NCI-H1092 (cell line): ENCODE data around the gene C4orf50.

ENCODE experiments used
- DNase-seq: peaks from one replicate; lab custom pipeline; 2025; lab: John Stamatoyannopoulos, UW

C4orf50 gene

DNA sequence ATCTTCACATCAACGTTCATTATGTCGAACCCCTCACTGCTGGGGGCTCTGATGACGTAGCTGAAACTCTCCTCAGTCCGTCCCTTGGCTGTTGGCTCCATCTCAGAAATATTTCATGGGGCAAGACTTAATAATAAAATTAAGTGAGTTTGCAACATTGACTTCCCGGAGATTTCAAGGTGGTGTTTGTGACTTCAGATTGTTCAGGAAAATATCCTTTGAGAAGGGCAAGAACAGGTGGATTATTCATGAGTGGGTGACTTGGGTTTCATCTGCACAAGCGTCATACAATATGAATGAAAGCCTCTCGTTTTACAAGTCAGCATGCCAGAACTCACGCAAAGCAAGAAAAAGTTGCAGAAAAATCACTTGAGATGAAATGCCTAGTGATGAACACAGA, at the start of gene C4orf50:
Gene C4orf50, minus strand, starts transcription at position 101 of the 400 bp plus-strand sequence.
- DNase-seq = no peak

DNA sequence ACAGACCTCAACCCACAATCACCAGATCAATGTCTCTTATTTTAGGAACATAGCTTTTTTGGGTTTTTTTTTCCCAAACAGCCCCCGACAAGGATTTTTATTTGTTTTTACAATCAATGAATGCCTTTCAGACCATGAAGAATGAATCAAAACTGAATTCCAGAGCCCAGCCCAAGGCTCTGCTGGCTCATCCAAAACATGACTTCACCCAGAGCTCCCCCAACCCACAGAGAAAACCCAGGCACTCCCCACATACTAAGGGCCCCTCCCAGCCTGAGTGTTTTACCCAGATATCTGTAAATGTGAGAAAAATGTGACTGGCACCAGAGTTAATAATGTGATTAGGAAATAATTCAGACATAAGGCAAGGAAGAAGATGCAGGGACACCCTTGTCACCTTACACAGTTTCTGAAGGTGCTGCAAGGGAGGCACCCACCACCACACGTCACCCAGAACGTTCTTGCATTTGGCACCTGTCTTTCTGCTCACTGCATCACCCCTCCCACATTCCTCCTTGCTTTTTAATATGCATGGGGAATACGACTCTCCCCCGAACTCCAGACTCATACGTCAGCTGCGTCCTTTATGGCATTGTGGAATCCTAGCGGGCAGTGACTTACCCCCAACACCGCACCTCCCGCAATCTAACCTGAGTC, 47.8 kb upstream of the C4orf50 start:
- DNase-seq = no peak

DNA sequence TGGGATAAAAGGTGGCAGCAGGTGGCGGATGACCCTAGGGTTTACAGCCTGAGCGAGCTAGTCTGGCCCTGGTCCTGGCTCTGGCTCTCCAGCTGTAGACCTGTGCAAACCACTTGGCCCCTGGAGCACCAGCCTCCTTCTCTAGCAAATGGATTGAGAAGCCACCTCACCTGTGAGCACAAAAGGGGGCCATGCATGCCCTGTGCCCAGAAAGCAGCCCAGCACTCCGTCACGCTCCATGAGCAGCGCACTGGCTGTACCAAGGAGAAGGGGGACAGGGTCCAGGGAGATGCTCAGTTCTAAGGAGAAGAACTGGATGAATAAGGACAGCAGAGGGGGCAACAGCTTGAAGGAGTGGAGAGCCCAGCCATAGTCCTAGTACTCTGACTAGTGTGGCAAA, 46.9 kb upstream of the C4orf50 start:
- DNase-seq = no peak

DNA sequence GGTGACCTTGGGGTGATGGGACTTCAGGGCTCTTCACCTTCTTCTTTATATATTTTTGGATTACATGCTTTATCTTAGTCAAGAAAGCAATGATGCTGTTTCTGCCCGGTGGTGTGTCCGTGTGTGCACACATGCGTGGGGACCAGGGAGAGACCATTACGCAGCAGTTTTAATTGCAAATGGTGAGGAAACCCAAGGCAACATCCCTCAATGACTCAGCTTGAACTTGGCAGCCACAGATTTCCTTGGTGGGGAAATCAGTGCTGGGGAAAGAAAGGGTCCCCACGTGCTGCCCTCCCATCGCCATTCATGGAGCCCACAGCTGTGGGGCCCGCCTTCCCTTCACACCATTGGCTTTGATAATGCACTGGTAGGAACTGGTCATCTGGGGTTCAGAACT, 46.2 kb upstream of the C4orf50 start:
- no peak for DNase-seq

DNA sequence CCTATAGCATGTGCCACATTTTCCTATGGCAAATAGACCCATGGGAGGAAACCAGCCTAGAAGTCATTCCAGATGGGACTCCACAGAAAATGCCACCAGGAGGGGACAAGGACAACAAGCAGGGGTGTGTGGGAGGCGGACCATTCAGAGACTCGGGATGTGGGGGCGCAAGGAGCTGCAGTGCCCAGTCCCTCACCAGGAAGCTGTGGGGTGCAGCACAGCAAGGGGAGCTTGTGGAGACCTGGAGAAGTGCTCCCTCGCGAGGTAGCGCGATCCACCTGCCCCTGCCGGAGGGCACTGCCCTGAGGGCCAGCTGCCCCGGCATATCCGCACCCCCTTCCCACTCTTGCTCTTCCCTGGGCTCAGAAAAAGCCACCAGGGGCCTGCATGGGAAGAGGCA, 45.5 kb upstream of the C4orf50 start:
- DNase-seq = no peak

DNA sequence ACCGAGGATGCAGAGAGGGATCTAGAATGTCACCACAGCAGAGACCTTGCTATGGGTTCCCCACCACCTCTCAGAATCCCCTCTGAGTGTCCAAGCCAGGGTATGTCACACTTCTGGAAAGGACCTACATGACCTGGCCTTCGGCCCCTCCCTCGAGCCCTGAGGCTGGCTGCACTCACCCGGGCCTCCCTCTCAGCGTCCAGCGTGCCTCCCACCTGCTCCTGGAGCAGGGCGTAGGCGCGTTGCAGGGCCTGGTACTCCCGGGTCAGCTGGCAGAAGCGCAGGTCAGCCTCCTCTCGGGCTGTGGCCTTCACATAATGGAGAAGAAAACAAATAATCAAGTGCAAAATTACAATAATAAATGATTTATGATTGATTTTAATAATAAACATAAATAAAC, 43.9 kb upstream of the C4orf50 start:
- DNase-seq = no peak

DNA sequence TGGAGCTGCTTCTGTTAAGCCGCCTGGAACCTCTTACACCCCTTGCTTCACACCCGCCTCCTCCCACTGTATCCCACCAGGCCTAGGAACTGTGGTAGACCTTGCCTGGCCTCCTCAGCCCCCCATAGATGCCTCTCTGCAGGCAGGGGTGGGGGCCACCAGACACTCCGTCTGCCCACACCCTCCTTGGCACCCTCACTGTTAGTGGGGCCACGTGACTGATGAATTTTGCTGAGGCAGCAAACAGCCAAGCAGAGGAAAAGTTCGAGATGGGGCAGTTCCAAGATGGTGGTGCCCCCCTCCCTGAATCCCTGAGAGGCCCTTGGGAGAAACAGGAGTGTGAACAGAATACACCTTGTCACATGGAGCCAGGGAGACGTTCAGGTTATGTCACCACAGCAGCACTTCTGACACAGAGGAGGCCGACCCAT, 41.2 kb upstream of the C4orf50 start:
- DNase-seq = no peak

DNA sequence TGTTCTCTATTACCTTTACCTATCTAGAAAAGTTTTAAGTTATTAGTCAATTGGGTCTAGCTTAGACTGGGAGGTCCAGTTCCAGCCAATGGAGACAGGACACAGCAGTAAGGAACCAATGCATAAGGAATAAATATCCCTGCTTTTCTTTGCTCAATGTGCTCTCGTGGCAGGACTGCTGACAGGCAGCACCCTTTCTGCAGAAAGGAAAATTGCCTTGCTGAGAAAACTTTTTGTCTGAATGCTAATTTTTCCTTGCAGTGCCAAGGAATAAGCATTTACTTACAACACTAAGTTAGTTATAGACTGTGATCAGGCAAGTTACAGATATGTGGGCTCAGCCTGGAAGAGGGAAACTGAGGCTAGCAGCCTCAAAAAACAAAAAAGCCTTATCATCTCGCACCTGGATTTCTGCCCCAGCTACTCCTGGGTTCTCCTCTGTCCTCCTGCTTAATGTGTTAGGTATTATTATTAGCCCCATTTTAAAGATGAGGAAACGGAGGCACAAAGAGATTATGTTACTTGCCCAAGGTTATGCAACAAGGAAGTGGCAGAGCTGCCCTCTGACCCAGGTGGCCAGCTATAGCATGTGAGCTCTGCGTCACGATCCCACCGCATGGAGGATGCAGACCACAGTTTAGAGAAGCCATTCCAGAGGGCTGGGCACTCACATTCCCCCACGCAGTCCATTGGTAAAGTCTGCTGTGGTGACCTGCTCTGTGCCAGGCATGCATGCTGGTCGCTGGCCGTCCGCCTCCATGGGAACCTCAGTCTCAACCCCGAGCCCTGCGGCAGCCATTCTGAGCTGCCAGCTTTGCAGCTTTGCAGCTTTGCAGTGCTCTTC, 40.5 kb upstream of the C4orf50 start:
- no peak for DNase-seq

DNA sequence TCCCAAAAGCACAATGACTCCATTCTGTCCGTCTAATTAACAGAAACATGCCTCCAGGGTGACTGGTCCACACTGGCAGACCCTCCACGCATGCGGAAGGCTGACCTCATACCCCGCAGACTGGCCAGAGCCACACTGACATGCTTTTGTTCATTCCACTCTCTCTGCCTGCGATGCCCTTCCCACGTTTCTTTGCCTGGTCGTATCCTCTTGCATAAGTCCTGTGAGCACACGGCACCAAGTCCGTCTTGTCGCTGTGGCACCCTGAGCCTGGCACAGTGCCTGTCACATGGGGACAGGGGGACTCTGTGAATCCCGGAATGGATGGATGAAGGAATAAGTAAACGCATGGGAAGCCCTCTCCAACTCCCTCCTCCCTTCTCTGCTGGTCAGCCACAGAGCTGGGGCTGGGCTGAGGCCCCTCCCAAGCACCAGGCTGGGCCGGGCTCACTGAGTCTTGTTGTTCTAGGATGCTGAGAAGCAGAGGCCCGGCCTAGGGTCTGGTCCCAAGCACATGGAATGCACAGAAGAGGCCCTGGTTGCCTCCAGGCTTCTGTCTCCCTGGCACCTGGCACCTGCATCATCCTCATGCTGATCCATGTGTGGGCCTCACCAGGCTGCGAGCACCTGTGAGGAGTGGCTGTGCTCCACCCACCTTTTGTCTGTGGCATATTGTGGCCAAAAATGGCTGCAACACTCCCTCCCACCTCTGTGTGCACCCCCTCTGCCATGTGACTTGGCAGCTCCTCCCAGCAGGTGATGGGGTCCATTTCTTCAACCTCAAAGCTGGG, 38.9 kb upstream of the C4orf50 start:
- DNase-seq = no peak

DNA sequence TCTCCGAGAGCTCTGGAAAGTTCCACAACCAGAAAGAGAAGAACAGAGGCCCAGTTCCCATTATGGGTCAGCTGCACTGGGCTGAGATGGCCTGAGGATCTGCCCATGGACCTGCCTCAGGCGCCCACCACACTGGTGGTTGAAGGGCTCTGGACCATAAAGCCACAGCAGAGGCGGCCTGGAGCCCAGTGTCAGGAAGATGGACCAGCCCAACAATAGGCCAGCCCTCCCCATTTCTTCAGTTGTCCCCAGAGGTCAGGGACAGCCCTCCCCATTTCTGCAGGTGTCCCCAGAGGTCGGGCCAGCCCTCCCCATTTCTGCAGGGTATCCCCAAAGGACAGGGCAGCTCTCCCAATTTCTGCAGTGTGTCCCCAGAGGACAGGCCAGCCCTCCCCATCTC, 37.2 kb upstream of the C4orf50 start:
- DNase-seq = no peak

DNA sequence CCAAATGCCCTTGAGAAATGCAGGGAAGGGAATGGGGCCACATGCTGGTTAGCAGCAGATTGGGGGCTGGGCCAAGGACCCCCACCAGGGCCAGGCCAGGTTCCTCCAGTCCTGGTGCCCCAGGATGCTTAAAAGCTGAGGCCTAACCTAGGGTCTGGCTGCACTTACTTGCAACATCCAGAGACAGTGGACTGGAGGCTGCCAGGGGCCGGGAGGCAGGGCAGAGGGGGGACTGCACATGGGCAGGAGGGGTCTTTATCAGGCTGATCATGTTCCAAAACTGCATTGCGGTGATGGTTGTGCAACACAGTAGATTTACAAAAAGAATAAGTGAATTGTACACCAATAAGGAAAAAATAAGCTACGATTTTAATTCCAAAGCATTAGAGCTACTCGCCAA, 36.8 kb upstream of the C4orf50 start:
- no peak for DNase-seq

DNA sequence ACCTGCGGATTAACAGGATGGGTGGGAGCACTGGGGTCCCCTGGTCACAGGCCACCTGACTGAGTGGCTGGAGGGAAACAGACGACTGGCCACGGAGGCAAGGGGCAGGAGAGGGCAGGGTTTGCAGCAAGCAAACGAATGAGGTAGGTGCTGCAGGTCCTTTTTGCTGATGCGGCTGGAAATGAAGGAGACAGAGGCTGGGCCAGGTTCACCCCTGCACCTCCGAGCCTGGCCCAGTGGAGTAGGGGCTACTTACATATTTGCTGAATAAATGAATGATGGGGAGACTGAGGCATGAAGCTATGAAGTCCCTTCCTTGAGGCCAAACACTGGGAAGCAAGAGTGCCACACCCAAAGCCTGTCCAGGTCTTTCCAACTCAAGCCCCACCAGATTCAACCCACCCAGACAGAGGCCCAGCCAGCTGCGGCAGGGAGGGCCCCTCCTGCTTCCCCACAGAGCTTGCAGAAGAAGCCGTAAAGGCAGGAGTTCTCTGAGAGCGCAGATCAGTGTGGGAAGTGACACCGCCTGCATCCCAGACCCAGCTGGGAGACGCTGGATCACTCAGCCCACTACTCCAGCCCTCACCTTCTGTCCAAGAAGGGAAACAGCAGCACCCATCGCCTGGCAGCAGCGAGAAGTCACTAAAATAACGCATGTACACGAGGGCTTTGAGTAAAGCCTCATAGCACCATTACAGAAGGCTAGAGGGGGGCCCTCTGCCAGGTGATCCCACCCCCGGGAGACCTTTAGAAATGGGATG, 36.1 kb upstream of the C4orf50 start:
- no peak for DNase-seq

DNA sequence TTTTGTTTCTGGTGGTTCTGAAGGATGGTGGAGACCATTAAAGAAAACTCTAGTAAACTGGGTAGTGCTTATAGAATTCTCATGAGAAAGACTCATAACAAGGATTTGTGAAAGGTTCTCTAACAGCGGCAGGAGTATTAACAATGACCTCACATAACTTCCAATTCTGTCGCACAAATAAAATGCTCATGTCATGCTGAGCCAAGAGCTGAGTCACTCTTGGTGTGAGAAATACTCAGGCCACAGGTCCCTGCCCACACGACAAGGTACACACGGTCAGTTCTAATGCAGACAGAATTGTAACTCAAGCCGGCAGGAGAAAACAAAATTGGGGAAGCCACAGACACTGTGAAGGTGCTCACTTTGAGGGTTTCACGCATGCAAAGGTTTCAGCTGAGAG, 34.4 kb upstream of the C4orf50 start:
- DNase-seq = no peak

DNA sequence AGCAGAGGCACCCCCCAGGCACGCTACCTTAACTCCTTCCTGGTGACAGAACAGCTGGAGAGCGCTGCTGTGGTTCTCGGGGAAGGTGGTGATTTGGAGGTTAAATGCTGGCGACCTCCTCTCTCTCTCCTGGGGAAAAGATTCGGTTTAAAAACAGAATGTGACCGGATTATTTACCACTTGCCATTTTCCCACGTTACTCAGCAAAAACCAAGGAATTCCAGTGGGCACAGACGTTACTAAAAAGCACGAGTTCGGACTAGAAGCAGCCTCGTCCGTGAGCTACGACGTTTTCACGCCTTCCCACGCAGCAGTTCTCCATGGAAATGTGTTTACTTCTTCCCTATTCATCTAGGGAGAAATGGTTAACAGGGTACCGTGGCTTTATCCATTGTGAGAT, 32.3 kb upstream of the C4orf50 start:
- DNase-seq = no peak

DNA sequence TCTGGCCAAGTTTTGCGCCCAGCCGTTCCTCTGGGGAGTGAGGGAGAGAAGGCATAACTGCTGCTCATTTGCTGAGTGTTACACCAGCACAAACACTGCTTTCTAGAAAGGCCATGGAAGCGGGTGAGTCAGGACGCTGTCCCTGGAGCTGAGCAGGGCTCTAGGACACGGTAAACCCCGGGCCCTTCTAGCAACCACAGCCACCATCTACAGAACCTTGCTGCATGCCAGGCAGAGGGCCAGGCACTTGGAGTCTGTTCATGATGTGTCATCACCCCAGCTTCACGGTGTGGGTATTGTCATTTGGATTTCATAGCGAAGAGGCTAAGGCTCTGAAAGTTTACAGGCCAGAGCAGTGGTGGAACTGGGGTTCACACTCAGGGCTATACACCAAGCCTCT, 31.8 kb upstream of the C4orf50 start:
- DNase-seq = no peak

DNA sequence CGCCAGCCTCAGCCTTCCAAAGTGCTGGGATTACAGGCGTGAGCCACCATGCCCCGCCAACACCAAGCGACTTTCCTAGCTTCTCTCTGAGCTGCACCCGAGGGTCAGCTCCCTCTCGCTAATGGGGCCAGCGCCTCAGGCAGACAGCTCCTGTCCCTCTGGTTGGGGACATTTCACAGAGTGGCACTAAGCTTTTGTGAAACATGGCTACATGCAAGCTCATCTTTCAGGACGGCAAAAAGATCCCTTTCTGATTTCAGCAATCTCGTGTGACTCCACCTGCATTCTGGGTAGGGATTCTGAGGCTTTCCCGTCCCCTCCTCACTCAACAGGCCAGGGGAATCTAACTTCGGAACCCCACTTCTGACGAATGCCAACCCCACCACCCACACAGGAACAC, 31.0 kb upstream of the C4orf50 start:
- DNase-seq = no peak

DNA sequence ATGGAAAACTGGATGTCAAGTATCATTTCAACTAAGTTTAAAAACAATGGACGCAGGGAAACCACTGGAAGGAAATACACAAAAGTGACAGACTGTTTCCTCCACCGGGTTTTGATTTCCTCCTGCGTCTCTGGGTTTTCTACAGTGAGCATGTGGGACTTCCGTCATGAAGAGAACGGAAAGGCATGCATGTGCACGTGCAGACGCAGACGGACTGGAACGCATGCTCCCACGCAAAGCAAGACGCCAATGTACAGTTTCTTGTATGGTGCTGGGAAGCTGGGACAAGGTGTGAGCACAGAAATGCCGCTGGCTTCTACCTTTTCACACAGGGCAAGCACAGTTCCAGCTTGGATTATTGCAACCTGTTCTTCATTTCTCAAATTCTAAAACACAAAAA, 30.3 kb upstream of the C4orf50 start:
- DNase-seq = no peak

DNA sequence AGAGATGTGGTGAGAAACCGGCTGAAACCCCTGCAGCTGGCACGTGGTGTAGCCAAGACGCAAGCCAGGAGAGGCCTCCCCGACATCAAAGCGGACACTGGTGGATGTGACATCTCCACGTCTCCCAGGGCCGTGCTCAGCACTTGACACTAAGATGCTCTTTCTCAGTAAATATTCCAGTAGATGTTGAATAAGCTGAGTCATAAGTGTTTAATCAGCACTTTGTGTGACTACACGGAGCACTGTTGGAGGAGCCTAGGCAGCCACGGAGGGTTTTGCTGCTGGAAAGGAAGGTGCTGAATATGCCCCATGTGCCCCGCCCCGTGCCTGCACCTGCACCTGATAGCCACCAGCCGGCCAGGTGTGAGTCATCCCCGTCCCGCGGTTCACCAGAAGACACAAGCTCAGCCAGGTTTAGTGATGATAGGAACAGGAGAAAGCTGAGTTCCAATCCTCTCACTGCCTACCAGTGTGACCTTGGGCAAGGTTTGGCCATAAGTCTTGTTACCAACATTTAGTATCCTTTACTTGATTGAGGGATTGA, 29.0 kb upstream of the C4orf50 start:
- DNase-seq = no peak

DNA sequence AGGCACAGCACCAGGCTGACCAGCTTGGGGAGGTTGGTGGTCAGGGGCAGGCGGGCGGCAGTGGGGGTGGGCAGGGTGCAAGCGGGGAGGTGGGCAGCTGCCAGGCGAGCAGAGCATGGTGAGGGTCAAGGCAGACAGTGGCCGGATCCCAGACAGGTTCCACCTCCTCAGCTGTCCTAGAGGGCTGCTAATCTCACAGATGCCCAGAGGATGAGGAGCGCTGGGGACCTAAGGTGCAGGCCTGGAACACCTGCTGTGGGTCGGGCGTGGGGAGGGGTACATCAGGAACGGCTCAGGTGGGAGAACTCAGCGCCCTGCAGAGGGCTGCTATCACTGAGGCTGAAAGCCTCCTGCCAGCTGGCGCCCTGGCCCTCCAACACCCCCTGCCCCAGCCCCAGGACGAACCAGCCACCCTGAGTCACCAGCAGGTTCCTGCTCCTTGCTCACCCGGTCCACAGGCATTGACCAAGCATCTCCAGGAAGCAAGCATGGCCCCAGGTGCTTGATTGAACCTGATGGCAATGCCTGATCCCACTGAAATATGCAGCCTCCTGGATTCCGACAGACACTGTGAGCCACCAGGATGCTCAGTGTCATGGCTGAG, 28.4 kb upstream of the C4orf50 start:
- DNase-seq = no peak

DNA sequence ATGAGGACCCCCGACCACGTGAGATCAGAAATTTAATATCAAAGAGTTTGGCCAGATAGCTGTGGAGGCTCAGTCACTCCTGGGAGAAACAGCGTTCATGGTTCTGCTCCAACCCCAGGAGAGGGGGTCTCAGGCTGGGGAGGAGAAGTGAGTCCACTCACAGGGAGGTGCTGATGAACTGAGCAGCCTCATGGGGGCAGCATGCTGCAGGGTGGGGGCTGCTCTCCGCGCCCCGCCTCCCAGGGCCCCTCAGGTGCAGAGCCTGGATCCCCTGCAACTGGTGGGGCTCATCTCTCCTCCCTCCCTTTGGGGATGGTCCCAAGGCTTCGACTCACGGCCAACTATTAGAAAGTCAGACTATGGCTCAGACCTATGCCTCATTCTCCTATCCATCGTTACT, 26.6 kb upstream of the C4orf50 start:
- DNase-seq = no peak

DNA sequence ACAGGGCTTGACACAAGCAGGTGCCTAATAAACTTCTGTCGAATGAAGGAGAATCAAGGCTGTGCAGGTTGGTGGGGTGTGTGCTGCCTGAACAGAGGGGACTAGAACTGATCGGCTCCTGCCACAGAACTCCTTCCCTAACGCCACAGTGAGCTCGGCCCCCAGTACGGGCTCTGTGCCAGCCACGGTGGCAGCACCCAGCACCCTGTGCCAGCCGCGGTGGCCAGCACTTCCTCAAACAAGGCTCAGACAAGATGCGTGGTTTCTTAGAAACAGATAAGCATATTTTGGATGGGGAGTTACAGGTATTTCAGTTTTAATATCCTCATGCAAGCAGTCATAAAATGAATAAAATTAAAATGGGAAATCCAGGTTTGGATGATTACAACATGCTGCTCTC, 26.0 kb upstream of the C4orf50 start:
- DNase-seq = peak; percentile 21
